ENCODE data around the gene EIF4G3. TPM values are rescaled to one million over a fixed set of nuclear protein-coding genes. Genes with fewer than 3 reads are reported as not detected.
"Not testable (repeated sequence)": the region's sequence is repeated elsewhere in the genome, so short reads cannot be mapped to it uniquely, and the experiment has no call there.

Gene EIF4G3
- total and polyA plus RNA-seq, 2 donors (not counting 1 experiment from before 2014, with no cell fraction given): 33.6 to 76.0 TPM

- no peak overlapping the region for H2AFZ ChIP-seq (ENCODE audit: insufficient read depth, low read depth, low read length, poor library complexity, severe bottlenecking)
- TF ChIP-seq EZH2 (IDR thresholded peaks at IDR 0.05; ENCODE audit: borderline replicate concordance, insufficient read depth, low read depth, low read length, poor library complexity, severe bottlenecking): no peak
- TF ChIP-seq CTCF (IDR thresholded peaks at IDR 0.05): no peak
- no peak overlapping the region for H3K4me3 ChIP-seq (ENCODE audit: control extremely low read depth in 1 of 5, extremely low read depth in 1 of 5, insufficient read depth in 1 of 5, low read depth in 2 of 5, low read length in 4 of 5)
- no peak overlapping the region for H3K9ac ChIP-seq (ENCODE audit: low read length)
- H3K4me3 Mint-ChIP-seq: no peak overlapping the region
- no peaks in the 10 kb centered on the region for H3K4me1 ChIP-seq (ENCODE audit: control insufficient read depth in 2 of 2, insufficient read depth in 2 of 2, low read length in 2 of 2)
- H3K9me3 ChIP-seq (ENCODE audit: control extremely low read depth in 1 of 3, control insufficient read depth in 2 of 3, insufficient read depth in 1 of 3, low read length in 2 of 3): no peaks in the 10 kb centered on the region
- H3K36me3 ChIP-seq (replicated peaks in 1 of 2; ENCODE audit: control extremely low read depth in 1 of 2, control insufficient read depth in 1 of 2, extremely low read depth in 1 of 2, insufficient read depth in 2 of 2, low read length in 1 of 2): peaks cover 1 to 5% of the 10 kb centered on the region in 2 experiments
- H3K27ac Mint-ChIP-seq: no peak overlapping the region
- no peak overlapping the region for H3K4me2 ChIP-seq (replicated peaks; ENCODE audit: low read depth, low read length, poor library complexity, severe bottlenecking)
- DNase-seq: no peak
- no peak for ATAC-seq (ENCODE audit: low read depth)
- intact Hi-C loops (cut with micrococcal nuclease): no loop called here
- no peaks in the 10 kb centered on the region for H3K27me3 Mint-ChIP-seq
- H3K79me2 ChIP-seq (ENCODE audit: control insufficient read depth, insufficient read depth, low read length): peaks cover 19% of the 10 kb centered on the region
- no CpG with 5 or more reads among the region's 1 CpG for WGBS (ENCODE audit: insufficient coverage)
- ChIA-PET CTCF (no interaction called here), POLR2A (no interaction called here)
- no peaks in the 10 kb centered on the region for H4K20me1 ChIP-seq (ENCODE audit: control insufficient read depth, insufficient read depth, low read length, poor library complexity, severe bottlenecking)
- H3K9me3 Mint-ChIP-seq (ENCODE audit: insufficient read depth): no peaks in the 10 kb centered on the region
- H3K27ac ChIP-seq (ENCODE audit: low read length in 2 of 2): no peak overlapping the region
- no peaks in the 10 kb centered on the region for H3K27me3 ChIP-seq (replicated peaks in 1 of 4; ENCODE audit: control extremely low read depth in 1 of 4, control insufficient read depth in 3 of 4, insufficient read depth in 4 of 4, low read length in 3 of 4)
- peaks cover 5% of the 10 kb centered on the region for H3K4me1 Mint-ChIP-seq
Observed at GRCh38 chr1:21097729-21098128, 79.0 kb downstream of the EIF4G3 start.

GRCh38 chr1:21095976-21096375 lies 80.7 kb downstream of the EIF4G3 start:
- TF ChIP-seq EZH2 (IDR thresholded peaks at IDR 0.05; ENCODE audit: borderline replicate concordance, insufficient read depth, low read depth, low read length, poor library complexity, severe bottlenecking) (no peak), CTCF (IDR thresholded peaks at IDR 0.05) (no peak)
- ChIA-PET POLR2A (no interaction called here), CTCF (no interaction called here)
- Mint-ChIP-seq H3K9me3 (ENCODE audit: insufficient read depth) (no peaks in the 10 kb centered on the region), H3K27ac (no peak overlapping the region), H3K4me1 (peaks cover 20% of the 10 kb centered on the region), H3K4me3 (no peak overlapping the region), H3K27me3 (no peaks in the 10 kb centered on the region)
- no peak overlapping the region for H3K4me3 ChIP-seq (ENCODE audit: control extremely low read depth in 1 of 5, extremely low read depth in 1 of 5, insufficient read depth in 1 of 5, low read depth in 2 of 5, low read length in 4 of 5)
- H3K9ac ChIP-seq (ENCODE audit: low read length): no peak overlapping the region
- no peaks in the 10 kb centered on the region for H3K4me1 ChIP-seq (ENCODE audit: control insufficient read depth in 2 of 2, insufficient read depth in 2 of 2, low read length in 2 of 2)
- H3K27me3 ChIP-seq (replicated peaks in 1 of 4; ENCODE audit: control extremely low read depth in 1 of 4, control insufficient read depth in 3 of 4, insufficient read depth in 4 of 4, low read length in 3 of 4): no peaks in the 10 kb centered on the region
- H4K20me1 ChIP-seq (ENCODE audit: control insufficient read depth, insufficient read depth, low read length, poor library complexity, severe bottlenecking): no peaks in the 10 kb centered on the region
- DNase-seq (no peak), ATAC-seq (ENCODE audit: low read depth) (no peak)
- intact Hi-C loops (cut with micrococcal nuclease): no loop called here
- H2AFZ ChIP-seq (ENCODE audit: insufficient read depth, low read depth, low read length, poor library complexity, severe bottlenecking): no peak overlapping the region
- H3K4me2 ChIP-seq (replicated peaks; ENCODE audit: low read depth, low read length, poor library complexity, severe bottlenecking): no peak overlapping the region
- peaks cover 1 to 5% of the 10 kb centered on the region in 2 experiments for H3K36me3 ChIP-seq (replicated peaks in 1 of 2; ENCODE audit: control extremely low read depth in 1 of 2, control insufficient read depth in 1 of 2, extremely low read depth in 1 of 2, insufficient read depth in 2 of 2, low read length in 1 of 2)
- no peak overlapping the region for H3K27ac ChIP-seq (ENCODE audit: low read length in 2 of 2)
- no peaks in the 10 kb centered on the region for H3K9me3 ChIP-seq (ENCODE audit: control extremely low read depth in 1 of 3, control insufficient read depth in 2 of 3, insufficient read depth in 1 of 3, low read length in 2 of 3)
- peaks cover 19% of the 10 kb centered on the region for H3K79me2 ChIP-seq (ENCODE audit: control insufficient read depth, insufficient read depth, low read length)

GRCh38 chr1:21094282-21094681 lies 82.4 kb downstream of the EIF4G3 start:
- H3K27me3 Mint-ChIP-seq; H3K27ac ChIP-seq (ENCODE audit: low read length in 2 of 2); H3K9ac ChIP-seq (ENCODE audit: low read length); H4K20me1 ChIP-seq (ENCODE audit: control insufficient read depth, insufficient read depth, low read length, poor library complexity, severe bottlenecking); CTCF ChIA-PET; H3K36me3 ChIP-seq (replicated peaks in 1 of 2; ENCODE audit: control extremely low read depth in 1 of 2, control insufficient read depth in 1 of 2, extremely low read depth in 1 of 2, insufficient read depth in 2 of 2, low read length in 1 of 2); H3K4me2 ChIP-seq (replicated peaks; ENCODE audit: low read depth, low read length, poor library complexity, severe bottlenecking); H3K9me3 ChIP-seq (ENCODE audit: control extremely low read depth in 1 of 3, control insufficient read depth in 2 of 3, insufficient read depth in 1 of 3, low read length in 2 of 3); DNase-seq; ATAC-seq (ENCODE audit: low read depth); H3K27me3 ChIP-seq (replicated peaks in 1 of 4; ENCODE audit: control extremely low read depth in 1 of 4, control insufficient read depth in 3 of 4, insufficient read depth in 4 of 4, low read length in 3 of 4); H3K9me3 Mint-ChIP-seq (ENCODE audit: insufficient read depth); H3K4me3 ChIP-seq (ENCODE audit: control extremely low read depth in 1 of 5, extremely low read depth in 1 of 5, insufficient read depth in 1 of 5, low read depth in 2 of 5, low read length in 4 of 5); intact Hi-C loops (cut with micrococcal nuclease); H3K4me3 Mint-ChIP-seq; H3K27ac Mint-ChIP-seq; H2AFZ ChIP-seq (ENCODE audit: insufficient read depth, low read depth, low read length, poor library complexity, severe bottlenecking): not testable (repeated sequence)
- POLR2A ChIA-PET: interaction anchor here (0.6 kb wide), 1 partner anchor 348 kb away, joined by 3 read pairs; no protein-coding TSS in a partner anchor
- WGBS (ENCODE audit: insufficient coverage): no CpG with 5 or more reads among the region's 9 CpGs
- peaks cover 18% of the 10 kb centered on the region for H3K79me2 ChIP-seq (ENCODE audit: control insufficient read depth, insufficient read depth, low read length)
- peaks cover 33% of the 10 kb centered on the region for H3K4me1 Mint-ChIP-seq
- peaks cover 11 to 15% of the 10 kb centered on the region in 2 donors for H3K4me1 ChIP-seq (ENCODE audit: control insufficient read depth in 2 of 2, insufficient read depth in 2 of 2, low read length in 2 of 2)
